HTERT RPE-1 (cell line): ENCODE measurements around the gene SAP30L.

Experiments used
- in situ Hi-C: fragments of 300-500 bp; cut with MboI; formaldehyde crosslinking; loops from 4 replicates; pipeline ENCODE4 v1.14.3; 2020; ENCODE audit warnings: low sequenced_read_pairs

Gene SAP30L

DNA sequence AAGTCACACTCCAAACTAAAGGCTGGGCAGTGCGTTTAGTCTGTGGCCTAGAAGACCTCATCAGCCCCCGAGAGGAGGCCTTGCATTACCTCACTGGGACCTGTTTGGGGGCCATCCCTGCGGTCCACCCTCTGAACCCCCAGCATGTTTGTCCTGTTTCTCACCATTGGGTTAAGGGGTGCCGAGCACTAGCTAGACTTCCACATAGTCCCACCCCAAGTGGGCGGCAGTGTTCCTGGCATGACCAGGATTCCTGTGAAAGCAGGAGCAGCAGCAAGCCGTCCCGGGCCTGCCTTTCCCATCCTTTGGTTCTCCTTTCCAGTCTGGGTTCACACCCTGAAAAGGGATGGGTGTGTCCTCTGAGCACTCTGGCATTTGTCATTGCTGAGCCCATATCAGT is 26.6 kb upstream of the SAP30L start:
- in situ Hi-C loops, result no loop called here

GRCh38 chr5:154421868-154422267 is 23.9 kb upstream of the SAP30L start:
- in situ Hi-C loops, result no loop called here

- in situ Hi-C loops, result no loop called here
These were observed 23.5 kb upstream of the SAP30L start for GRCh38 chr5:154422298-154422697.

DNA sequence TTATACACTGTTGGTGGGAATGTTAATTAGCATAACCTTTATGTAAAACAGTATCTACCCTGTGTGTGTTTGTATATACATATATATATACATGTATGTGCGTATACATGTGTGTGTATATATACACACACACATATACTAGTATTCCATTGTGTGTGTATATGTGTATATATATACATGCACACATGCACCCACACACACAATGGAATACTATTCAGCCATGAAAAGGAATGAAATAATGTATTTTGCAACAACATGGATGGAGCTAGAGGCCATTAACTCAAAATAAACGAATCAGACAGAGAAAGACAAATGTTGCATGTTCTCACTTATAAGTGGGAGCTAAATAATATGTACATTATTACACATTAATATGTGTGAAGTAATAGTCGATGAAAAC is 17.6 kb upstream of the SAP30L start:
- in situ Hi-C loops, result no loop called here

DNA sequence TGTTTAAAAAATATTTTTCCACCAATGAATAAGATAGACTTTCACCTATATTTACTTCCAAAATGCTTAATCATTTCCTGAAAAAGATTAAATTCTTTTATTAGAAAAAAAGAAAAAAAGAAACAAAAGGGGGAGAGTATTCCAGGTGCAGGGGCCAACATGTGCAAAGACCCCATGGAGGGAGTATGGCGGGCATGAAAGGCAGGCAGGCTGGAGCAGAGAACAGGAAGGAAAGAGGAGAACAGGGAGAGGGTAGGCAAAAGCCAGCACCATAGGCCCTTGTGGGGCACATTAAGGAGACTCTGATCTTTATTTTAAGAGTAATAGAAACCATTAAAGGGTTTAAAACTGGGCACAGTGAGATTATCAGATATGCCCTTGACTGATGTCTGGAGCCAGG is 16.5 kb upstream of the SAP30L start:
- in situ Hi-C loops, result no loop called here

DNA sequence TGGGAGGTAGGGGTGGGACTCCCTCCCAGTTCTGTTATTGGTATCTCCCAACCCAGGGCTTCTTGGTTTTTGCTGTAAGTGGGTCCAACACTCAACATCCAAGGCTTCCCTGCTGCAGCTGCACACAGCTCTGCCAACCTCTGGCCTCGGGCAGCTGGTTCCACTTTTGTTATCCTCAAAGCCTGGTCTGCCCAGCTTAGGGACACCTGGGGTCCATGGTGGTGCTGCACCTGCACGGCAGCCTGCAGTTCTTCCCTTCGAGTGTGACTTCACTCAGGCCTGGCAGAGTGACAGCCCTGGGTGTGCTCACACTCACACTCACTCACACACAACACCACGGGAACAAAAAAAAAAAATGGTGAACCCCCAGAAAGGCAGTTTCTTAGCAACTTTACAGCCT is 15.3 kb upstream of the SAP30L start:
- in situ Hi-C loops, result no loop called here

GRCh38 chr5:154430961-154431630 is 14.7 kb upstream of the SAP30L start:
- in situ Hi-C loops, result no loop called here

DNA sequence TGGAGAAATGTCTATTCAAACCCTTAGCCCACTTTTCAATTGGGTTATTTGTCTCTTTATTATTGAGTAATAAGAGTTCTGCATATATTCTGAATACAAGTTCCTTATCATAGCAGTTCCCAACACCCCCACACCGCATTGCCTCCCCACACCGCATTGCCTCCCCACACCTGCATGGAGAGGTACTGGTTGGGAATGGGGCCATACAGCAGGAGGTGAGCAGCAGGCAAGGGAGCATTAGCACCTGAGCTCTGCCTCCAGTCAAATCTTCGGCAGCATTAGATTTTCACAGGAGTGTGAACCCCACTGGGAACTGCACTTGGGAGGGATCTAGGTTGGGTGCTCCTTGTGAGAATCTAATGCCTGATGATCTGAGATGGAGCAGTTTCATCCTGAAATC is 10.6 kb upstream of the SAP30L start:
- in situ Hi-C loops, result no loop called here

GRCh38 chr5:154437281-154437965 is 8.4 kb upstream of the SAP30L start:
- in situ Hi-C loops, result no loop called here

DNA sequence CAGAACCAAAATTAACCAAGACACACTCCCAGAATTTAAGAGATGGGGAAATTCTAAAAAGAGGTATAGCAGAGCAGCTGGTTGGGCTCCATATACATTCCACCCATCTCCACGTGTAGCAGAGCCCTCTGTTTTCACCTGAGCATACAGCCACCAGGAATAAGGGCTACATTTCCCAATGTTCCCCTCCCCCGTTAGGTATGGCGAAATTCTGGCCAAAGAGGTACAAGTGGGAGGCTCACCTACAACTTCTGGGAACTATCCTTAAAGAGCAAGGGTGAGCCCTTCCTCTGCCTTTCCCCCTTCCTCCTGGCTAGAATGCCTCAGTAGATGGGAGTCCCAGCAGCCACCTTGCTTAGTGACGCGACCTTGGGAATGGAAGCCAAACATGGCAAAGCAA is 5.3 kb upstream of the SAP30L start:
- in situ Hi-C loops, result no loop called here

GRCh38 chr5:154442801-154443200 is 3.0 kb upstream of the SAP30L start:
- in situ Hi-C loops, result no loop called here

GRCh38 chr5:154444556-154445421 is 1.0 kb upstream of the SAP30L start:
- in situ Hi-C loops, result no loop called here

DNA sequence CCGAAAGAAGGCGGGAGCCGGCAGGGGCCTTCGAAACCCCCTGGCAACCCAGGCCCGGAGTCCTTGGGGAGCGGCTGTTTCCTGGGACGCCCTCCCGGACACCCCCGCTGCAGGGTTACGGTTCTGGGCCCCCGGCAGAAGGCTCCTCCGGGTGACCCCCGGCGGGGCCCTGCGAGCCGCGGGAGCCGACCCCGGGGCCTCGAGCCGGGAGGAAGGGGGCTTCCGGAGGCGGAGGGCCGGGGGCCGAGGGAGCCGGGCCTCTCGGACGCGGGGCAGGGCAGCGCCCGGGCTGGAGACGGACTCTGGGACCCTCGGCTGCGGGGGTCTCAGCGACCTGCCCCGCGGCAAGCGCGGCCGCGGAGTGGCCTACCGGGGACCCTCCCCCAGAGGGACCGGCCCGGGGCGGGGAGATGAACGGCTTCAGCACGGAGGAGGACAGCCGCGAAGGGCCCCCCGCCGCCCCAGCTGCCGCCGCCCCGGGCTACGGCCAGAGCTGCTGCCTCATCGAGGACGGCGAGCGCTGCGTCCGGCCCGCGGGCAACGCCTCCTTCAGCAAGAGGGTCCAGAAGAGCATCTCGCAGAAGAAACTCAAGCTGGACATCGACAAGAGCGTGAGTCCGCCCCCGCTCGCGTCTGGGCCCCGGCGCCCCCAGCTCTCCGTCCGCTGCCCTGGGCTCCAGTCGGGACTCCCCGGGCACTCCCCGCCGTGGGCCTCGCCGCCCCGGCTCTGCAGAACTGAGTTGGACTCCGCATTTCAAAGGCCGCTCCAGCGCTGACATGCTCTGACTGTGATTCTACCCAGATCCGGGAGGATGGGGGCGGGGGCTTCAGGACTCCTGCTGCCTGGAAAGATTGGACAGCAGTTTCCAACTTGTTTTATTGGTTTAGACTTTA is 645 bp downstream of the SAP30L start:
- in situ Hi-C loops, result no loop called here

- in situ Hi-C loops, result no loop called here
These were observed 1.4 kb downstream of the SAP30L start for GRCh38 chr5:154447089-154447725.

DNA sequence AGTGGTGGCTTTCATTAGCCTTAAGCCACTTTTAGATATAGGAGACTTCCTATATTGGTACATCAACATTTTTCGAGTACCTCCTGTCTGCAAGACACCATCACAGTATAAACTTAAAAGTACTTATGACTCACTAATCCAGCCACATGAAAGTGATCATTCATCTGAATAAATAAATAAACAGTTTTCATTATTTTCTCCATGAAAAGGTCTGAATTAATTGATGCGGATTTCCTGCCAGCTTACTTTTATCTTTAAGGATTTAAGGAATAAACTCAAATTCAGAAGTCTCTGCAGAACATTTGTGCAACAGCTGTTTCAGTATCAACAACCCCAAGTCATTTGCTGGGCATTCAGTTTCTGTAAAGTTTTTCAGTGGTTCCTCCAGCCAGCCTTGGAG is 4.0 kb downstream of the SAP30L start:
- in situ Hi-C loops, result no loop called here

DNA sequence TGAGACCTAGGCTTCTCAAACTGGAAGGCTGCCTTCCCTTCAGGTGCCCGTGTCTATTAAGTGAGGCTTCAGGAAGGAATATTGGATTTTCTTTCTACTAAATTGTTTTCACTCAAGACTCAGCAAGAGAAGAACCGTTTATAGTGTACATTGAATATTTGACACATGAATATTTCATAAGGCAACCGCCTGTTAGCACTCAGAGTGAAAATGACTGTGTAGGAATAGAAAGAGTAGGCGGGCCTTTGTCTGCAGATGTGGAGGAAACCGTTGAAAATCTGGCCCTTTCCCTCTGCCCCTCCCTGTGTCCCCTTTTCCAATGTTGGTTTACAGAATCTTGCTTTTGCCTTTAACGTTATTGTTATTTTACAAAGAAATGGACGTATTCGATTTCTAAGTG is 6.2 kb downstream of the SAP30L start:
- in situ Hi-C loops, result no loop called here

- in situ Hi-C loops, result no loop called here
These were observed 9.8 kb downstream of the SAP30L start for GRCh38 chr5:154455585-154455984.

DNA sequence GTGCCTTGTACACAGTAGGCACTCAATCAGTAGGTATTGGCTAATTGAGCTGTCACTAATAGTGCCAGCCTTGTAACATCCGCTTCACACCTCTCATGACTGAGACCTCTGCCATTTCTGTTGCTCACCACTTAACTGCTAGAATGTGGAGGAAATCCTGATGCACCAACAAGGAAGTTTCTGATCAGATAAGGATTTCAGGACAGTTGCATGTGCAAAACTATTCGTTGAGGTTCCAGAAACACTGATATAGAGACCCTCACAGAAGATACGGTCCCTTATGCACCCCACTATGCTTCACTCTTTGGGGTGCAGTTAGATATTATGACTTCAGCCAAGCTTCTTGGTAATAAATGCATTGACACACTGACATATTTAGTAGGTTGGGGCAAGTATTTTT is 10.7 kb downstream of the SAP30L start:
- in situ Hi-C loops, result no loop called here

DNA sequence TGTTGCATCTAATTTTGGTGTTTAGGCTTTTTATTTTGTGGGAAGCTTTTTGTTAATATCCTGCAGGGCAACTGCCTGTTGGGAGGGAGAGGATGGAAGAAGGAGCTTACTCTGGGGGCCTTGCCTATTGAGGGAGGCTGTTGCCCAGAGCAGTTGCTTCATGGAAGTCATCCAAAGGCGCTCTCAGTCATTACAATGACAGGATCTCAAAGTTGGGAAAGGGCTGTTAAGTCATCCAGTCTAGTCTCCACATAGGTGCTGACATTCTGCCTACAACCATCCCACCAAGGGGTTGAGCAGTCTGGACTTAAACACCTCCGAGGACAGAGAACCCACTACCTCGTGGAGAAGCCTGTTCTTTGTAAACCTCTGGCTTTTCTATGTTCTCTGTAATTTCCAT is 13.2 kb downstream of the SAP30L start:
- in situ Hi-C loops, result no loop called here

DNA sequence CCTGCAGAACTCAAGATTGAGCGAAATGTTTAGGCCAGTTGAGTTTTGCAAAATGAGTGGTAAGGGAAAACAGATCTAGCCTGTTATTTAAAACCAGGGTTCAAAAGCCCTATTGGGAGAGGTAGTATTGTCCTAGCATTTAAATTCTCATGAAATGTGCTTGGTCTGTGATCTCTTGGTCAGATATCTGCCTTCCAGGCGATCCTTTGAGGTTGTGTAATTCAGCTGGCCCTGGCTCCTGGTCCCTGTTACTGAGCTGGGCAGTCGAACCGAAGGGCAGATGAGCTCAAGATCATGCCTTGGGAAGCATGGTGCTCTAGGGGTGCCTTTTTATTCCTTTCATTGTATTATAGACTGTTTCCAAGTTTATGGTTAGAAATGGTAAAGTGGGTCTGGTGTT is 14.4 kb downstream of the SAP30L start:
- in situ Hi-C loops, result no loop called here
